Loucy (cell line): ENCODE data around the gene PSMB3.

ENCODE experiments used
- H2AFZ ChIP-seq: fragments of 200-600 bp; sonication (generic); 2 replicates; pipeline ENCODE4 v1.6.0; 2016; ENCODE audit warnings: antibody characterized with exemption, mild to moderate bottlenecking, low read length, moderate library complexity
- H3F3A ChIP-seq: fragments of 200-600 bp; 2 replicates; pipeline ENCODE4 v1.6.0; 2016; ENCODE audit warnings: antibody characterized with exemption, low read depth, mild to moderate bottlenecking
- H3K27me3 ChIP-seq: fragments of 200-600 bp; sonication (generic); 2 replicates; pipeline ENCODE4 v1.6.1; 2014; ENCODE audit warnings: low read length, mild to moderate bottlenecking; ENCODE audit not compliant: insufficient read depth, poor library complexity, severe bottlenecking
- H3K36me3 ChIP-seq: fragments of 200-600 bp; sonication (generic); 2 replicates; pipeline ENCODE4 v1.6.1; 2016; ENCODE audit warnings: low read length; ENCODE audit not compliant: insufficient read depth
- H3K4me1 ChIP-seq: fragments of 200-600 bp; sonication (generic); 2 replicates; pipeline ENCODE4 v1.5.1; 2014; ENCODE audit warnings: low read length, mild to moderate bottlenecking; ENCODE audit not compliant: insufficient read depth, poor library complexity, severe bottlenecking
- H3K4me2 ChIP-seq: fragments of 200-600 bp; sonication (generic); 2 replicates; pipeline ENCODE4 v1.6.0; 2014; ENCODE audit warnings: antibody characterized with exemption, low read length, low read depth, mild to moderate bottlenecking; ENCODE audit not compliant: poor library complexity, severe bottlenecking
- H3K4me3 ChIP-seq: fragments of 200-600 bp; sonication (generic); 2 replicates; pipeline ENCODE4 v1.5.1; 2014; ENCODE audit warnings: low read length, mild to moderate bottlenecking, mixed read lengths; ENCODE audit not compliant: poor library complexity, severe bottlenecking
- H3K79me2 ChIP-seq: fragments of 200-600 bp; sonication (generic); 2 replicates; pipeline ENCODE4 v1.6.1; 2014; ENCODE audit warnings: low read length; ENCODE audit not compliant: insufficient read depth
- H3K9ac ChIP-seq: fragments of 200-600 bp; sonication (generic); 2 replicates; pipeline ENCODE4 v1.6.0; 2014; ENCODE audit warnings: mild to moderate bottlenecking, low read depth, low read length, moderate library complexity; ENCODE audit not compliant: poor library complexity, severe bottlenecking
- H3K9me2 ChIP-seq: fragments of 200-600 bp; sonication (generic); replicated peaks from 2 replicates; pipeline ENCODE4 v1.6.1; 2016; ENCODE audit warnings: low read depth, low read length, mixed read lengths
- H3K9me3 ChIP-seq: fragments of 200-600 bp; sonication (generic); 2 replicates; pipeline ENCODE4 v1.6.1; 2014; ENCODE audit warnings: mild to moderate bottlenecking, antibody characterized with exemption, low read length, low read depth; ENCODE audit not compliant: insufficient read depth
- H4K20me1 ChIP-seq: fragments of 200-600 bp; sonication (generic); 2 replicates; pipeline ENCODE4 v1.6.0; 2014; ENCODE audit warnings: antibody characterized with exemption, low read length, mild to moderate bottlenecking; ENCODE audit not compliant: insufficient read depth, poor library complexity, severe bottlenecking
- CTCF ChIP-seq: fragments of 200-600 bp; sonication (generic); conservative IDR thresholded peaks from 2 replicates; pipeline ENCODE4 v1.5.1; 2014; ENCODE audit warnings: mild to moderate bottlenecking, antibody characterized with exemption, low read length
- EZH2phosphoT487 ChIP-seq: fragments of 200-600 bp; IDR thresholded peaks from 2 replicates; pipeline ENCODE4 v1.6.1; 2018; ENCODE audit warnings: antibody characterized with exemption, mild to moderate bottlenecking, moderate library complexity, borderline replicate concordance

PSMB3 gene

GRCh38 chr17:38706505-38707216 is 45.9 kb upstream of the PSMB3 start:
- Histone ChIP-seq H3F3A (peaks cover 5% of the 10 kb centered on the region; the same call in 1 of the 2 replicates), H3K27me3 (no peaks in the 10 kb centered on the region), H3K9me2 (no peaks in the 10 kb centered on the region), H3K79me2 (peaks cover 72% of the 10 kb centered on the region), H4K20me1 (peaks cover 48% of the 10 kb centered on the region), H3K4me3 (peak overlapping the region; percentile 93), H3K4me2 (peak overlapping the region; percentile 95), H3K4me1 (peaks cover 50% of the 10 kb centered on the region), H3K9ac (peak overlapping the region; percentile 86), H3K9me3 (no peaks in the 10 kb centered on the region), H3K36me3 (peaks cover 12% of the 10 kb centered on the region; the same call in 1 of the 2 replicates), H2AFZ (no peak overlapping the region)
- TF ChIP-seq CTCF (no peak), EZH2phosphoT487 (no peak)

- H3F3A ChIP-seq, result no peaks in the 10 kb centered on the region
- H3K36me3 ChIP-seq, result peaks cover 23% of the 10 kb centered on the region; the same call in 1 of the 2 replicates
- peaks cover 56% of the 10 kb centered on the region for H3K4me1 ChIP-seq
- no peaks in the 10 kb centered on the region for H3K27me3 ChIP-seq
- H3K4me3 ChIP-seq, result peak overlapping the region; percentile 93
- no peak overlapping the region for H3K9ac ChIP-seq
- no peak overlapping the region for H2AFZ ChIP-seq
- H3K4me2 ChIP-seq, result peak overlapping the region; percentile 95
- peaks cover 71% of the 10 kb centered on the region for H3K79me2 ChIP-seq
- TF ChIP-seq EZH2phosphoT487, result no peak
- no peak for TF ChIP-seq CTCF
- H3K9me2 ChIP-seq, result no peaks in the 10 kb centered on the region
- peaks cover 48% of the 10 kb centered on the region for H4K20me1 ChIP-seq
- H3K9me3 ChIP-seq, result no peaks in the 10 kb centered on the region
Observed at GRCh38 chr17:38707678-38708351, 44.7 kb upstream of the PSMB3 start.

DNA sequence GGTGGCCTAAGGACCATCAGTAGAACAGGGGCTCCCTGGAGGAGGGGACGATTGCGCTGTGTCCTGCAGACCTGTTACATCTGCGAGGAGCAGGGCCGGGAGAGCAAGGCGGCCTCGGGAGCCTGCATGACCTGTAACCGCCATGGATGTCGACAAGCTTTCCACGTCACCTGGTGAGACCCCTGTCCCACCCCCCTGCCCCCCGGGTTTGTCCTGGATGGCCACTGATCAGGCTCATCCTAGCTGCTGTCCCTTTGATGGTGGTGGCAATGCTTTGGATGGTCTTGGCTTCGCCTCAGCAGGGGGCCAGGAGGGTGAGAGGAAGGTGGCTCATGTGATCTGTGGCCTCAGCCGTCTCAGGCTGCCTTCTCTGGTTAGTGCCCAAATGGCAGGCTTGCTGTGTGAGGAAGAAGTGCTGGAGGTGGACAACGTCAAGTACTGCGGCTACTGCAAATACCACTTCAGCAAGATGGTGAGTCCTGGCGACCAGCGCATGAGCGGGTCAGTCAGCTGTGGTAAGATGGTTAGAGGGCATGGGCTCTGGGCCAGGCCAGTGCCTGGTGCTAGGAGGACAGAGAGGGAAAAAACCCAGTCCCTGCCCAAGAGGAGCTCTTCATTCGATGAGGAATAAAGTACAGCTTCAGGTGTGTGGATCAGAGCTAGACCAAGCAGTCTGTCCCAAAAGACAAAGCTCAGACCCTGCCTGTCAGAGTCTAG is 43.3 kb upstream of the PSMB3 start:
- H3K36me3 ChIP-seq, result peaks cover 38% of the 10 kb centered on the region; the same call in 1 of the 2 replicates
- TF ChIP-seq CTCF (no peak), EZH2phosphoT487 (no peak)
- no peaks in the 10 kb centered on the region for H3K9me3 ChIP-seq
- no peaks in the 10 kb centered on the region for H3K9me2 ChIP-seq
- no peak overlapping the region for H2AFZ ChIP-seq
- H3K27me3 ChIP-seq, result no peaks in the 10 kb centered on the region
- no peak overlapping the region for H3K9ac ChIP-seq
- H3F3A ChIP-seq, result no peaks in the 10 kb centered on the region
- no peak overlapping the region for H3K4me3 ChIP-seq
- H3K4me1 ChIP-seq, result peaks cover 44% of the 10 kb centered on the region
- H3K4me2 ChIP-seq, result no peak overlapping the region
- peaks cover 48% of the 10 kb centered on the region for H4K20me1 ChIP-seq
- peaks cover 60% of the 10 kb centered on the region for H3K79me2 ChIP-seq
